Measurements from ENCODE around the gene KCNJ6.

Gene KCNJ6

GRCh38 chr21:37861561-37861960, 54.7 kb downstream of the KCNJ6 start:
- DNase-seq: no peak

GRCh38 chr21:37860416-37860815, 55.8 kb downstream of the KCNJ6 start:
- DNase-seq: no peak

DNA sequence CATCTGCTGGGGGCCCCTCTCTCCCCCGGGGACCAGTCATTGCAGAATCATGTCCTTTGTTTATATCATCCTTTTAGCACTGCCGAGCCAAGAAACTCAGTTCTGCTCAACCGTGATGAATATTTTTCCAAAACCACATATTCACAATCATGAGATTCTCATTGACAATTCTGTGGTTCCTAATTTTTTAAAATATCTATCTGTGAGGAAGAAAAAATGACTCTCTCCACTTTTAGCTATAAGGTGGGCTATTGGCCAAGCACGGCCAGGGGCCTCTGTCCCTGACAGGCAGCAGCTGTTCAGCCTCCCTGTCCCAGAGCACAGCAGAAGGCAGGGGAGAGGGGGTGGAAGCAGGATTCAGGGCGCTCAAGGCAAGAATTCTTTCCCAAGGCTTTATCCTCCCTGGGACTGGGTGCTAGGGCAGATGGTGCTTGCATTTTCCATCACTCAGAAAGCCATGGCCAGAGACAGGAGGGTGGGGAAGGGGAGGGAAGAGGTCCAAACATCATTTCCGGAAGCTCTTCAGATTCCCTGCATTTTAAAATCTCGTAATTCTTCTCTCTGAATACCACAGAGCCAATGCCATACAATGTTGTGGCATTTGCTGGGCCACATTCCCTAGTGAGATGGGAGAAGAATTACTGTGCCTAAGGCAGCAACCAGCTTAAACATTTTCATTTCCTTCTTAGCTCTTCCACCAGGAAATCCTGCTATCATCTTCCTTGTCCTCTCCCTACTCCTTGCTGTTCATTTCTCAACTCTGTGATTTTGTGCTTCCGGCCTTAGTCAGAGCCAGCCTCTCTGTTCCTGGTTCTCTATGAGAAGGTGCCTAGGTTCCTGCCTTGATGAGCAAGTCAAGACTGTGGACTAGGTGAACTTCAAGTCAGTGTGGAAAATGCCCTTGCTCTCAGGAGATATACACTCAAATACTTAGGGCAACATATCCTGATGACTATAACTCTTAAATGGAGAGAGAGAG, 60.3 kb downstream of the KCNJ6 start:
- DNase-seq: no peak

- DNase-seq: no peak
Measured at GRCh38 chr21:37855271-37855646, 61.0 kb downstream of the KCNJ6 start.

- DNase-seq: no peak
Measured at GRCh38 chr21:37849506-37850102, 66.7 kb downstream of the KCNJ6 start.

- DNase-seq: no peak
Measured at GRCh38 chr21:37848721-37849490, 67.4 kb downstream of the KCNJ6 start.

- DNase-seq: no peak
Measured at GRCh38 chr21:37845535-37845934, 70.7 kb downstream of the KCNJ6 start.

DNA sequence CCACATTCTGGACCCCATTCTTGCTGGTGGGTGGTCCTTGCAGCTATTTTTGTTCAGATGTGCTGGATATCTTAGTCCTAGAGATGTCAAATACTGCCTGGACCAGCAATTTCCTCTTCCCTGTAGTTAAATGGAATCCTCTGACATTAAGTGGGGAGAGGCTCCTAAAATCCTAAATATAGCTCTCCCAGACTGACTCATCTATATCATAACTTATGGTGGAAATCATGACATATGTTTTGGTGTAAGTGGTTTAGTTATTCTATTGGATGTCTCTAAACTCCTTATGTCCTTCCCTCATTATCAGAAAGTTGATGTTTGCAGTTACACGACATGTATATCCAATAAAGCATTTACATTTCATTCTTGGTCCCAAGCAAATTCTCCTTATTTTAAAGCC, 73.1 kb downstream of the KCNJ6 start:
- no peak for DNase-seq

DNA sequence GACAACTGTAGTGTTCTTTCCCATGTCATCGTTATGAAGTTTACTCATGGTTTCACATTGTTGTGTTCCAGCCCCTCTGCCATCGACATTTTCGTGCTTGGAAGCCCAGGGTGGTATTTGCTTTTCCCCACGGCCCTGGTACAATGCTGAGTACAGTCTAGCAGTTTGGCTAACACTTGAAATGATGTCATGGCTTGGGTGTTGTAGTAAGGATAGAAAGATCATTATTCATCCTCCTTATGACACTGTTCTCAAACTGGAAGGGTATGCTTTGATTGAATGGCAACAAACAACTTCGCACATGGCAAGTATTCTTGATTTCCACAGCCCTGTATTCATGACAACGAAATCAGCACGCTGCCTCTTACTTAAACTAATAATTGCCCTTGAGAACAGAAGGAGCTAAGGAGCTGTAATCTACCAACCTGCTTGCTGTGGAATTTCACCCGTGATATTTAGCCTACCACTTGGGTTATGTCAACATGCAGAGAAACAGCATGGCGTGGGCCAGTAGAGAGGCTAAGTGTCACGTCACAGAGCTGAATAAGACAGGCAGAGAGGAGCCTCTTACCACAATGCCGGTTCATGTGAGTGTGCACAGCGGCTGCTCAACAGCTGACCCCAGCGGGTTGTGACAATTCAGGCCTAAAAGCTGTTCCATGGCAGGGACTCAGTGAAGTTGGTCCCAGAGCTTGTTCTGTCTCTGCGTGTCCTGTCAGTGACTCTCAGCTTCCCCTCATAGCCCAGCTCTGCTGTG, 73.9 kb downstream of the KCNJ6 start:
- DNase-seq: no peak

DNA sequence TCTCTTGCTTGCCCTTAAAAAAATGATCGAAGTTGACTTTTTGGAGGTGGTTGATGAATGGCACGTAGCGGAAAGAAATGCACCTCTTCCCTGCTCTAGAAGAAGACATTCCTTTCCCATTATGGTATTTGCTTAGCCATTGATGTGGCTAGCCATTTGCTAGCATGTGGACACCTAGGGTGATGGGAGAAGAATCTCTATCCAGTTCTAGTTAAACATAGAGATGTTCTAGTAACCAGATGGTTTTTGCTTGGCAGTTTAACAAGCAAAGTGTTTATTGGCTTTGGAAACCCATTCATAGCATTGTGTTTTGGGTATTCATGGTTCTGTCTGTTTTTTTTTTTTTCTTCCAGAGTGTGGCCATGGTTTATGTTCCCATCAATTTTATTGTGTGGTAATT, 78.9 kb downstream of the KCNJ6 start:
- no peak for DNase-seq

DNA sequence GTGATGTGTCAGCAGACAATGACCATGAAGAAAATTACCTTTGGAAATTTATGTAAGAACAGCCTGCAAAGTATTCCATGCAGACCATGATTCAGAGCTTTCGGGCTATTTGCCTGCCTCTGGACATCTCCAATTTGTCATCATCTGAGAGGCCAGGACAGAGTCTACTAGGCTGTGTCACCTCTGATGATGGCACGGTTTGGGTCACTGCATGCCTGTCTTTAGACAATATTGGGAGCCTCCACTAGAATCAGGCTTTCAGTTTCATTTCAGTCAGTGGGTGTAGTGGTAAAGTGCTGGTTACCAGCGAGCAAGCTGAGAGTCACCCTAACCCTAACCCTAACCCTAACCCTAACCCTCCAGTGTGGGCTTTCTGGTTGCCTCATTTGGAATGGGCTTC, 80.8 kb downstream of the KCNJ6 start:
- DNase-seq: no peak

DNA sequence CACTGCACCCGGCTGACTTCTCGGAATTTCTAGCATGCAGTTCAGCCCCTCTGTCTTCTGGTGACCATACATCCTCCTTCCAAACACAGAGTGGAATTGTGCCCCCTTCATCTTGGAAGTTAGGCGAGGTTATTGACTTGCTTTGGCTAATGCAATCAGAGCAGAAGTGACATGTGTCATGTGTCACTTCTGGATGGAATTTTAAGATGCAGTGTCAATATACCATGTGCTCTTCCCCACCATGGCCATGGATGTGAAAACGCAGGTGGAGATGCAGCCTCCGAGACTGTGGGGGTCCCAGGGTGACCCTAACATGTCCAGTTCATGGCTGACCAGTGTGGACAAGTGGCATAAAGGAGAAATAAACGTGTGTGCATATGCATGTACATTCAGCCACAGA, 83.0 kb downstream of the KCNJ6 start:
- no peak for DNase-seq

DNA sequence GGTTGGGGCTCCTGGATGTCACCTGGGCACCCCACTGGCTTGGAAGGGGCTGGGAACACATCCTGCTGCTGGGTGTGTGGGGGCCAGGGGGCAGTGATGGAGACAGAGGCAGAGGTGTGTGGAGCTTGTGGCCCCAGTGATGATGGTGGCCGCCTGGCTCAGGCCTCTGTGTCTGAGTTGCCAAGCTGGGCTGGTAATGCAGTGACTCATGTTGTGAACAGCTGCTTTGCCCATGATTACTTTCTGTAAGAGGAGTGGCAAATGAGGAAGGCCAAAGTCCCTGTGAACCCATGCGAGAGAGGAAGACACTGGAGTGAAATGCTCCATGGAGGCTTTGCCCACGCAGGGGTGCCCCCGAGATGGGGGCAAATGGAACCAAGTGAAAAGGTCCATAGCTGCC, 86.8 kb downstream of the KCNJ6 start:
- no peak for DNase-seq

GRCh38 chr21:37828991-37829390, 87.3 kb downstream of the KCNJ6 start:
- no peak for DNase-seq

DNA sequence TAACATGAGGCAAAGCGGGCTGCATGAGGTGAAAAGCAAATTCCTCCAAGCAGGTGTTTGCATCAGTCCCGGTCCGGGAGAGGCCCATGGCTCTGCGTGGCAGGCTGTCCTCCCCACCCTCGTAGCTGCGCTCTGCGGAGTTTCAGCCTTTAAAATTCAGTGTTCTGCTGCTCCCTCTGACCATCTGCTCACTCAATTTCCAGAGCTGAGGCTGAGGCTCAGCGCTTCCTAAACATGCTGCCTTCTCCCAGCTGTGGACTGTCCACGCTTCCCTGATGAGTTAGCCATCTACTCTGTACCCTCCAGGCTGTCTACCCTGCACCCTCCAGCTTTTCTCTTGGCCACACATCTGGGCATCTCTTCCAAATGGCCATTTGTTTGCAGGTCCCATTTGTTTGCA, 87.7 kb downstream of the KCNJ6 start:
- no peak for DNase-seq

DNA sequence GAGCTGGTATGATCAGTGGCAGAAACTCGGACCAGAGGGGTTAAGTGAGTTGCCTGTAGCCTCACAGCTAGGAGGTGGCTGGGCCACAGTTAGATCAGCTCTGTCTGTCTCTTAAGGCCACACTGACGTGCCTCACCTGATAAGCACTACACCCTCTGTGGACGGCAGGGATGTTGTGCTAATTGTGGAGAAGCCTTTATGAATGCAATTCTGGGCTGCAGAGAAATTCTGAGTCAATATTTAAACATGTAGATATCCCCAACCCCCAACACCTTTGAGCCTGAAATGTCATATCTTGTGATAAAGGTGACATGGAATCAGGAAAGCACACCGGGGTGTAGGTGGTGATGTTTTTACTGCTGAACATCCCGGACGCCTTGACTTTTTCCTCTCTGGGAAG, 88.3 kb downstream of the KCNJ6 start:
- no peak for DNase-seq

GRCh38 chr21:37821786-37822450, 94.3 kb downstream of the KCNJ6 start:
- DNase-seq: no peak

DNA sequence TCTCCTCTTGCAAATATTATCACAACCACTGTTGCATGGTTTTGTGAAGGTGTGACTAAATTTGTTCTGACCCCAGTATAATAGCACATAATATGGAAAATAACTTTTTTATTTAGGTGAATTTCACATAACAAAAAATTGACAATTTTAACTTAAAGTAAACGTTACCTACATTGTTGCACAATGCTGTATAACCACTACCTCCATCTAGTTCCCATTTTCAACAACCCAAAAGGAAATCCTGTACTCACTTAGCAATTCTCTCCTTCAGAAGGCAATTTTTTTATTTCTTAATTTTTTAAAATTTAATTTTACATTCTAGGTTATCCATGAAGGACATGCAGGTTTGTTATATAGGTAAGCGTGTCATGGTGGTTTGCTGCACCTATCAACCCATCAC, 95.2 kb downstream of the KCNJ6 start:
- no peak for DNase-seq

DNA sequence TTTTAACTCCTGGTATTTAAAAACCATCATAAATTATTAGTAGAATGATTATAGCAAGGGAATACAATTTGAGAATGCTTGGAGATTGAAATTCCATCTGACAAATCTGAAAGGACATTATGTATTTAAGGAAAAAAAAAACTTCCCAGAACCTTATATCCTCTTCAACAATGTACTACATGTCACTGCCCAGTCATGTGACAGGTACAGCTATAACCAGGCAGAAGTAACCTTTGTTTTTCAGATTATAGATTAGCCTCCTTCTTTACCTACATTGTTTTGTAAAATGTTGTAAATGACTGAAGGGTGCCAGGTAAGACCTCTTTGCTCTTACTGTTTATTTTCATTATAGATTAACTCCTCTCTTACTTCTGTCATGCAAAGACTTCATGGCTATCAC, 96.9 kb downstream of the KCNJ6 start:
- no peak for DNase-seq

DNA sequence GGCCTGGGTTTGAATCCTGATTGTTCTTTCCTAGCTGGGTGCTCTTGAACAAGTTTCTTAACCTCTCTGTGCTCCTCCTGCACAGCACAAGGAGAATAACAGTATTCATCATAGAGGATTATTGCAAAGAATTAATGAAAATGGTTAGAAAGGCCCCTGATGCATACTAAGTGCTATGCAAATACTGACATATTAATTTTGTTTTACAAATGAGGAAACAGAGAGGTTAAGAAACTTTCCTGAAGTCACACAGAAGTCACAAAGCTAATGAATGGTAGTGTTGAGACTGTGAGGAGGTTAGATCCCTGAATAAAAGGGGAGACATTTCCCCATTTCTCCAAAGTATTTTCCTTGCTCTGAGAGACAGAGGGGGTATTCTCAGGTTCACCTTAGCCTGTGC, 99.0 kb downstream of the KCNJ6 start:
- DNase-seq: no peak

DNA sequence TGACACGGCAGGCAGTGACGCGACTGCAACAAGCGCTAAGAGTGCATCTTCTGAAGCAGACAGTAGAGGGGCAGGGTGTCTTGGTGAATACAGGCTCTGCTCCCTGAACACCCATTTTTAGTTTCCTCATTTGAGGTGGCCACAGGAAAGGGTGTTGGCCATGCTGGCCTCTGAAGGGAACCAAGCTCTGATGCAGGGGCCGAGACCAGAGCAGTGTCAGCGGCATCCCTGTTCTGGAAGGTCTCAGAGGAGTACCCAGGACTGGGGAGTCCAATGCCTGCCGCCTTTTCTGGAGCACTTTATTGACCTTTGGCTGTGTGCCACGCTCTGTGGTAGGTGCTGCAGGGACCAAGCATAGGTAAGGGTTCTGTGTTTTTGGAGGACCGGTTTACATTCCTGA, 100.4 kb downstream of the KCNJ6 start:
- DNase-seq: no peak

- no peak for DNase-seq
Measured at GRCh38 chr21:37811711-37812110, 104.5 kb downstream of the KCNJ6 start.

All from DMS79 (cell line).